ENCODE data around the gene ARHGAP6.

DNA sequence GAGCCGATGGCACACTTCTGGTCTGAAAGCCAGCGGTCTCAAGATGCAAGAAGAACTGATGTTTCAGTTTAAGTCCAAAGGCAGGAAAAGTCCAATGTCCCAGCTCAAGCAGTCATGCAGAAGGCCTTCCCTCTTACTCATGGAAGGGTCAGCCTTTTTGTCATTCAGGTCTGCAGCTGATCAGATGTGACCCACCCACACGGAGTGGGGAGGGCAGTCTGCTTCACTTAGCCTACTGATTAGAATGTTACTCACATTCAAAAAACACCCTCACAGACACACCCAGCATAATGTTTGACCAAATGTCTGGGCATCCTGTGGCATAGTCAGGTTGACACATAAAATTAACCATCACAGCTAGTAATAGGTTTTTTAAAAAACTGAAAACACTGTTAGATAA is 548.0 kb downstream of the ARHGAP6 start:
- TF ChIP-seq CTCF (conservative IDR thresholded peaks at IDR 0.05; ENCODE audit: low read depth in 2 of 2) (no peak), EZH2phosphoT487 (IDR thresholded peaks at IDR 0.05; ENCODE audit: unreplicated experiment) (no peak), POLR2AphosphoS5 (IDR thresholded peaks at IDR 0.05; ENCODE audit: low read depth) (no peak), EZH2 (IDR thresholded peaks at IDR 0.05; ENCODE audit: low read depth, unreplicated experiment) (no peak), JUNB (IDR thresholded peaks at IDR 0.05; ENCODE audit: unreplicated experiment) (no peak), CREB1 (CRISPR knock-in tag; IDR thresholded peaks at IDR 0.05; ENCODE audit: low read depth) (no peak), ZNF331 (CRISPR knock-in tag; IDR thresholded peaks at IDR 0.05; ENCODE audit: low read depth) (no peak), ZNF114 (CRISPR knock-in tag; IDR thresholded peaks at IDR 0.05) (no peak)
- TF ChIP-seq, protein P1, sequence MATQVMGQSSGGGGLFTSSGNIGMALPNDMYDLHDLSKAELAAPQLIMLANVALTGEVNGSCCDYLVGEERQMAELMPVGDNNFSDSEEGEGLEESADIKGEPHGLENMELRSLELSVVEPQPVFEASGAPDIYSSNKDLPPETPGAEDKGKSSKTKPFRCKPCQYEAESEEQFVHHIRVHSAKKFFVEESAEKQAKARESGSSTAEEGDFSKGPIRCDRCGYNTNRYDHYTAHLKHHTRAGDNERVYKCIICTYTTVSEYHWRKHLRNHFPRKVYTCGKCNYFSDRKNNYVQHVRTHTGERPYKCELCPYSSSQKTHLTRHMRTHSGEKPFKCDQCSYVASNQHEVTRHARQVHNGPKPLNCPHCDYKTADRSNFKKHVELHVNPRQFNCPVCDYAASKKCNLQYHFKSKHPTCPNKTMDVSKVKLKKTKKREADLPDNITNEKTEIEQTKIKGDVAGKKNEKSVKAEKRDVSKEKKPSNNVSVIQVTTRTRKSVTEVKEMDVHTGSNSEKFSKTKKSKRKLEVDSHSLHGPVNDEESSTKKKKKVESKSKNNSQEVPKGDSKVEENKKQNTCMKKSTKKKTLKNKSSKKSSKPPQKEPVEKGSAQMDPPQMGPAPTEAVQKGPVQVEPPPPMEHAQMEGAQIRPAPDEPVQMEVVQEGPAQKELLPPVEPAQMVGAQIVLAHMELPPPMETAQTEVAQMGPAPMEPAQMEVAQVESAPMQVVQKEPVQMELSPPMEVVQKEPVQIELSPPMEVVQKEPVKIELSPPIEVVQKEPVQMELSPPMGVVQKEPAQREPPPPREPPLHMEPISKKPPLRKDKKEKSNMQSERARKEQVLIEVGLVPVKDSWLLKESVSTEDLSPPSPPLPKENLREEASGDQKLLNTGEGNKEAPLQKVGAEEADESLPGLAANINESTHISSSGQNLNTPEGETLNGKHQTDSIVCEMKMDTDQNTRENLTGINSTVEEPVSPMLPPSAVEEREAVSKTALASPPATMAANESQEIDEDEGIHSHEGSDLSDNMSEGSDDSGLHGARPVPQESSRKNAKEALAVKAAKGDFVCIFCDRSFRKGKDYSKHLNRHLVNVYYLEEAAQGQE (IDR thresholded peaks at IDR 0.05; ENCODE audit: unreplicated experiment) = no peak
